Psoas muscle (tissue), 8 donors: Measurements from ENCODE around the gene OAF. TPM values are rescaled to one million over a fixed set of nuclear protein-coding genes. Genes with fewer than 3 reads are reported as not detected.
"Not testable (repeated sequence)": the region's sequence is repeated elsewhere in the genome, so short reads cannot be mapped to it uniquely, and the experiment has no call there.

Experiments
- ATAC-seq, 4 donors: fragments of 200-7000 bp; cut with Tn5 transposase; one replicate each; pipeline ENCODE4 v1.9.1; 2020; ENCODE audit warnings: moderate library complexity in 3 of 4, mild to moderate bottlenecking in 2 of 4
- DNase-seq, 2 donors: peaks; one replicate each; pipeline ENCODE4 v3.0.0-alpha.2; 2020
- H3K27ac ChIP-seq: fragments of 200-600 bp; one replicate; pipeline ENCODE4 v1.8.0; 2022
- H3K27me3 ChIP-seq, 3 donors: fragments of 200-600 bp in 1 of 3; one replicate each; pipeline versions ENCODE4 v1.6.1 to v1.8.0; 2013 to 2022; ENCODE audit warnings: low read length in 2 of 3, mild to moderate bottlenecking in 2 of 3, moderate library complexity in 1 of 3; ENCODE audit not compliant: insufficient read depth in 3 of 3
- H3K36me3 ChIP-seq, 2 donors: fragments of 200-600 bp in 1 of 2; one replicate each; pipeline versions ENCODE4 v1.6.1 to v1.8.0; 2013 to 2022; ENCODE audit warnings: low read depth in 1 of 2, mild to moderate bottlenecking in 1 of 2, moderate library complexity in 1 of 2; ENCODE audit not compliant: insufficient read depth in 1 of 2
- H3K4me1 ChIP-seq: fragments of 200-600 bp; one replicate; pipeline ENCODE4 v1.8.0; 2022
- H3K4me3 ChIP-seq: fragments of 200-600 bp; one replicate; pipeline ENCODE4 v1.8.0; 2022; ENCODE audit warnings: mild to moderate bottlenecking
- H3K9me3 ChIP-seq: fragments of 200-600 bp; one replicate; pipeline ENCODE4 v1.8.0; 2022
- WGBS, 3 donors: extraction: QIAGEN DNeasy Blood & Tissue Kit; methylation state at CpG; one replicate each; pipeline versions ENCODE4 v1.1.6 to v1.1.7; 2013; 5-methylcytosine and 5-hydroxymethylcytosine counted together
- intact Hi-C, 2 donors: fragments of 100-400 bp; cut with DNase I; formaldehyde crosslinking; loops; one replicate each; pipeline versions ENCODE4 v1.11.0 to v1.14.2; 2022
- polyA plus RNA-seq, 3 donors: library from polyadenylated mRNA; stranded (reverse); fragments of 200-250 nt; gene quantifications; one replicate each; pipeline ENCODE4 v1.2.3, GENCODE V29; 2013
- total RNA-seq, 4 donors: library from RNA; stranded (reverse); fragmentation: NEBNext Ultra II Directional in 2 of 4; extraction: Animal tissue kit (Norgen Biotek cat#: 25700) in 2 of 4; gene quantifications; one replicate each; pipeline versions ENCODE4 v1.2.1 to v1.2.4, GENCODE V29; 2021 to 2023
- TF ChIP-seq, protein P1 (sequence below): fragments of 200-600 bp; IDR thresholded peaks from one replicate; pipeline ENCODE4 v1.8.0; 2022; ENCODE audit warnings: antibody characterized with exemption
- donor health status: healthy with polysubstance abuse.
- donor health status: DM: no; HTN: no; CAD: no; lungs with moderate emphysema.
- donor health status: Bipolar disorder and iron deficiency.
- donor health status: healthy.
- donor health status: DM: yes; HTN: yes; CAD: no.
- donor health status: DM: no; HTN: no; CAD: no.
- donor health status: DM: no; HTN: no; CAD: no.
- donor health status: DM: yes; HTN: yes; CAD: no.

Gene OAF
- total and polyA plus RNA-seq, 7 donors, result 3.2 to 15.3 (median 8.1) TPM

DNA sequence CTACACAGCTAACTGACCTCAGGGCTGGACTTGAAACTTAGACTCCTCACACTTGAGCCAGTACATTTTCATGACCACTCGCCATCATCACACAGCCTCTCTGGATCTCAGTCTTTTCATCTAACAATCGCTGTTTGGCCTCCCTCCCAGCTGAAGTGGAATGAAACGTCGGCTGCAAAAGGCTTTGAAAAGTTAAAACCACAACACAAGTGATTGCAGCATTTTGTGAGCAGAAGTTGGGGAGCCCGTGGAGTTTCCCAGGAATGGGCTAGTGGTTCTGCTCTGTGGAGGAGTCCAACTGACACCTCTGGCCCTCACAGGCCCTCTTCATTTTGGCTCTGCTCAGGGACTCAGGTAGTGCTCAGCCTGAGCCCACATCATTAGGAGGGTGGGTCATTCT lies 37.0 kb upstream of the OAF start:
- no peak for ATAC-seq
- 34 to 51% (median 50%) methylated on average over 5 of the region's 5 CpGs for WGBS, 3 donors
- H3K4me1 ChIP-seq, result no peaks in the 10 kb centered on the region
- H3K27ac ChIP-seq, result no peak overlapping the region
- peaks cover 0 to 41% (median 2%) of the 10 kb centered on the region in 3 donors for H3K27me3 ChIP-seq
- H3K9me3 ChIP-seq, result no peaks in the 10 kb centered on the region
- no peak for DNase-seq
- intact Hi-C loops, result loop anchor here in 1 of 2 donors (2.0 to 5.0 kb wide), 2 partner anchors 55 to 128 kb away; no protein-coding TSS in a partner anchor
- TF ChIP-seq, protein P1, sequence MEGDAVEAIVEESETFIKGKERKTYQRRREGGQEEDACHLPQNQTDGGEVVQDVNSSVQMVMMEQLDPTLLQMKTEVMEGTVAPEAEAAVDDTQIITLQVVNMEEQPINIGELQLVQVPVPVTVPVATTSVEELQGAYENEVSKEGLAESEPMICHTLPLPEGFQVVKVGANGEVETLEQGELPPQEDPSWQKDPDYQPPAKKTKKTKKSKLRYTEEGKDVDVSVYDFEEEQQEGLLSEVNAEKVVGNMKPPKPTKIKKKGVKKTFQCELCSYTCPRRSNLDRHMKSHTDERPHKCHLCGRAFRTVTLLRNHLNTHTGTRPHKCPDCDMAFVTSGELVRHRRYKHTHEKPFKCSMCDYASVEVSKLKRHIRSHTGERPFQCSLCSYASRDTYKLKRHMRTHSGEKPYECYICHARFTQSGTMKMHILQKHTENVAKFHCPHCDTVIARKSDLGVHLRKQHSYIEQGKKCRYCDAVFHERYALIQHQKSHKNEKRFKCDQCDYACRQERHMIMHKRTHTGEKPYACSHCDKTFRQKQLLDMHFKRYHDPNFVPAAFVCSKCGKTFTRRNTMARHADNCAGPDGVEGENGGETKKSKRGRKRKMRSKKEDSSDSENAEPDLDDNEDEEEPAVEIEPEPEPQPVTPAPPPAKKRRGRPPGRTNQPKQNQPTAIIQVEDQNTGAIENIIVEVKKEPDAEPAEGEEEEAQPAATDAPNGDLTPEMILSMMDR, result no peak
- no peaks in the 10 kb centered on the region for H3K36me3 ChIP-seq
- H3K4me3 ChIP-seq, result no peak overlapping the region

DNA sequence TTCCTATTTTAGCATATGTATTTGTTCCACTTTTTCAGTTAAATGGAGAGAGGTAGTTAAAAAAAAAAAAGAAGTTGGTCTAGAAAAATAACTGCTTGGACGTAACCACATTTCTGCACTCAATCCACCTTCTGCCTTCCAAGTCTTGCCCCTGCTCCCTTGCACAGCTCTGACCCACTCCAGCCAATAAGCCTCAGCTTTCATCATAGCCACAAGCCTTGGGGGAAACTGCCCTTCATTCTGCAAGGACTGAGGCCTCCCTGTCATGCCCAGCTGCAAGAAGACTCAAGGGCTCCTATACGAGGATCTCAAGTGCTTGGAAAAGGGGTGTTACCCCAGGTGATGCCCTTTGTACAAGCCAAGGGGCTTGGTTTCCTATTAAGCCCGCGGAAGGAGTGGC lies 36.0 kb upstream of the OAF start:
- no peaks in the 10 kb centered on the region for H3K36me3 ChIP-seq
- H3K4me1 ChIP-seq, result no peaks in the 10 kb centered on the region
- no peaks in the 10 kb centered on the region for H3K9me3 ChIP-seq
- no peak overlapping the region for H3K4me3 ChIP-seq
- H3K27ac ChIP-seq, result no peak overlapping the region
- intact Hi-C loops, result loop anchor here in 1 of 2 donors (5.0 kb wide), 1 partner anchor 127 kb away; no protein-coding TSS in a partner anchor
- ATAC-seq (no peak), DNase-seq (no peak)
- TF ChIP-seq, protein P1, result no peak
- 83 to 86% (median 85%) methylated on average over 4 of the region's 4 CpGs for WGBS, 3 donors
- peaks cover 0 to 31% (median 2%) of the 10 kb centered on the region in 3 donors for H3K27me3 ChIP-seq

DNA sequence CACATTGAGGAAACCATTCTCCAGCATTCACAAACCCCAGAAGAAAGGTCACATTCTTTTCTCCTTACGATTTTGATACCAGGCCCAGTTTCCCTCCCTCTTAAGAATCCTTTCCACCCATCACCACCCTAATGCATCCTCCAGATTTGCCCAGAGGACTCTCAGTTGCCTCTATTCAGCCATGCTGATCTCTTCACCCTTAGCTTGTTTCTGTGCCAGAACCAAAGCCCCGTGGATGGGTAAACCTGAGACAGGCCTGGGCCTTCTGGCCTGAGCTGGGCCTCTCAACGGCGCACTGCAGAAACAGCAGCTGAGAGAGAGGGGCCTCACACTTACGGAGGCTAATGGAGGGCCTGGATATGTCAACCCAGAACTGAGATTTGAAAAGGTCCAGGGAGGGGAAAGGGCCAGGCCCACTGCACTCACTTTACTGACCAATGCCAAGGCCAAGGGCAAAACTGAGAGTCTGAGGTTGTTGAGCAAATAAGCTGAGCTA lies 32.2 kb upstream of the OAF start:
- no peak overlapping the region for H3K4me3 ChIP-seq
- H3K9me3 ChIP-seq, result no peaks in the 10 kb centered on the region
- no peaks in the 10 kb centered on the region for H3K36me3 ChIP-seq
- WGBS, 3 donors, result 61 to 78% (median 71%) methylated on average over 5 of the region's 5 CpGs
- H3K27me3 ChIP-seq, result peaks cover 0 to 1% (median 0%) of the 10 kb centered on the region in 3 donors
- TF ChIP-seq, protein P1, result no peak
- peak overlapping the region; percentile 18 for H3K27ac ChIP-seq
- no peaks in the 10 kb centered on the region for H3K4me1 ChIP-seq
- ATAC-seq (no peak), DNase-seq (no peak)
- intact Hi-C loops, result no loop called here

DNA sequence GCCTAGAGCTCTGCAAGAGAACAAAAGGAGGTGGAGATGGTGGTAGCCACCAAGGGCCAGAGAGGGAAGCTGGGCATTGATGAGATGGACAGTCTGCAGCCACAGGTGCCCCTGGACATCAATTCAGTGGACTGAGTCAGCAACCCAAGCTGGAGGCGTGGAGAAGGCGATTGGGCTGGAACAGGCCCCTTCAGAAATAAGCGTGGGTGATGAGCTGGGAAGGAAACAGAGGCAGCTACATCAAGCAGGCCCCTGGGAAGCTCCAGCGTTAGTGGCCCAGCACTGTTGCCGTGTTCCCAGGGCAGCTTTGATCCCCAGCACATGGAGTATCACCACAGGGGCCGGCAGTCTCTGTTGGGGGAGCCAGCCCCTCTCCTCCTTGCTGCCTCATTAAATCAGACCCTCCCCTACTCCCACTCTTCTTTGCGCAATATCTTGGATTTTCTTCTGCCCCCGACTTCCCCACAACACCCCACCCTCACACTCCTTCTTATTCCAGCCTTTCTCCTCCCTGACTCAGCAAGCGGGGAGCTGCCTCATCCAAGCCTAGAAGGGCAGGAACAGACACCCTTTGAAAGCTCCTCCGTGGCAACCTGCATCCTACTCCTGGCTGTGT lies 31.7 kb upstream of the OAF start:
- peak in 2 of 4 donors; percentile 11 to 18 for ATAC-seq
- no peak for DNase-seq
- Histone ChIP-seq H3K27ac (peak overlapping the region; percentile 18), H3K4me3 (no peak overlapping the region), H3K27me3 (no peaks in the 10 kb centered on the region), H3K36me3 (no peaks in the 10 kb centered on the region), H3K9me3 (no peaks in the 10 kb centered on the region), H3K4me1 (no peaks in the 10 kb centered on the region)
- 76 to 82% (median 80%) methylated on average over 10 of the region's 10 CpGs for WGBS, 3 donors
- TF ChIP-seq, protein P1, result no peak
- intact Hi-C loops, result no loop called here

DNA sequence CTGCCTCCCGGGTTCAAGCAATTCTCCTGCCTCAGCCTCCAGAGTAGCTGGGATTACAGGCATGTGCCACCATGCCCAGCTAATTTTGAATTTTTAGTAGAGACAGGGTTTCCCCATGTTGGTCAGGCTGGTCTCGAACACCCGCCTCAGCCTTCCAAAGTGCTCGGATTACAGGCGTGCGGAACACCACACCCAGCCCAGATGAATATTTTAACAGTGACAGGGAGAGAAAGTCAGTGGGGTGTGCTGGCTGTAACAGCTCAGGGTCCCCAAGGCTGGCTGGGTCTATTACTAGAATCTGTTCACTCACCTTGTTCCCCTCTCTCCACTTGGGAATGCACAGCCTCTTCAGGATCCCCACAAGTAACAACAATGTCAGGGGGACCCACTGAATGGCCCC lies 30.8 kb upstream of the OAF start:
- H3K36me3 ChIP-seq, DNase-seq, H3K4me1 ChIP-seq, H3K27me3 ChIP-seq, H3K27ac ChIP-seq, H3K9me3 ChIP-seq, intact Hi-C loops, H3K4me3 ChIP-seq, ATAC-seq: not testable (repeated sequence)
- WGBS, 3 donors, result 88 to 94% (median 90%) methylated on average over 6 of the region's 6 CpGs
